Cardiac septum (tissue), 1 donor: ENCODE results near the gene FTO. TPM values are rescaled to one million over a fixed set of nuclear protein-coding genes. Genes with fewer than 3 reads are reported as not detected.
"Not testable (repeated sequence)": the region's sequence is repeated elsewhere in the genome, so short reads cannot be mapped to it uniquely, and the experiment has no call there.

ENCODE experiments used
- DNase-seq: peaks from one replicate; pipeline ENCODE4 v3.0.0-alpha.2; 2020; ENCODE audit warnings: low spot score
- intact Hi-C: fragments of 100-400 bp; cut with DNase I; formaldehyde crosslinking; loops from one replicate; pipeline ENCODE4 v1.14.0; 2022
- total RNA-seq: library from RNA; stranded (reverse); fragmentation: NEBNext Ultra II Directional; extraction: Animal tissue kit (Norgen Biotek cat#: 25700); gene quantifications from one replicate; pipeline ENCODE4 v1.2.1, GENCODE V29; 2021
- donor health status: DM: no; HTN: no; CAD: no.

Gene FTO
- total RNA-seq, 1 donor from 2014 or later, result 70.4 TPM

- intact Hi-C loops, result no loop called here
- DNase-seq, result no peak
These were observed 178.4 kb downstream of the FTO start for GRCh38 chr16:53882310-53882709.

DNA sequence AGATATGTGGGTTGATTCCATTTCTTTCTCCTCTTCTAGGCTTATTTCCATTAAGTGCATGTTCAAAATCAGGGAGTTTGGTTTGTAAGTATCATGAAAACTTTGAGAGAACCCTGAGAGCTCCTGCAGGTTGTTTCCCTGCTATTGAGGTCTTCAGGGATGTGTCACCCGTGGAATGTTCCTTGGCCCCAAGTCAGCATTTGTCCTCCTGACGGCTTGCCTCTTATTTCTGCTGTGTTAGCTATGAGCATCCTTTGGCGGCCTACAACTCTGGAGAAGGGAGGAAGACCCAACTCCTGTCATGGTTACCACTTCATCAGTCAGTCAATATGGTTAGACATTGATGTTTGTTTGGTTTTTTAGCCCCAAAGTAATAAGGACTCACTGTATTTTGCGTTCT, 180.8 kb downstream of the FTO start:
- intact Hi-C loops, result no loop called here
- no peak for DNase-seq

DNA sequence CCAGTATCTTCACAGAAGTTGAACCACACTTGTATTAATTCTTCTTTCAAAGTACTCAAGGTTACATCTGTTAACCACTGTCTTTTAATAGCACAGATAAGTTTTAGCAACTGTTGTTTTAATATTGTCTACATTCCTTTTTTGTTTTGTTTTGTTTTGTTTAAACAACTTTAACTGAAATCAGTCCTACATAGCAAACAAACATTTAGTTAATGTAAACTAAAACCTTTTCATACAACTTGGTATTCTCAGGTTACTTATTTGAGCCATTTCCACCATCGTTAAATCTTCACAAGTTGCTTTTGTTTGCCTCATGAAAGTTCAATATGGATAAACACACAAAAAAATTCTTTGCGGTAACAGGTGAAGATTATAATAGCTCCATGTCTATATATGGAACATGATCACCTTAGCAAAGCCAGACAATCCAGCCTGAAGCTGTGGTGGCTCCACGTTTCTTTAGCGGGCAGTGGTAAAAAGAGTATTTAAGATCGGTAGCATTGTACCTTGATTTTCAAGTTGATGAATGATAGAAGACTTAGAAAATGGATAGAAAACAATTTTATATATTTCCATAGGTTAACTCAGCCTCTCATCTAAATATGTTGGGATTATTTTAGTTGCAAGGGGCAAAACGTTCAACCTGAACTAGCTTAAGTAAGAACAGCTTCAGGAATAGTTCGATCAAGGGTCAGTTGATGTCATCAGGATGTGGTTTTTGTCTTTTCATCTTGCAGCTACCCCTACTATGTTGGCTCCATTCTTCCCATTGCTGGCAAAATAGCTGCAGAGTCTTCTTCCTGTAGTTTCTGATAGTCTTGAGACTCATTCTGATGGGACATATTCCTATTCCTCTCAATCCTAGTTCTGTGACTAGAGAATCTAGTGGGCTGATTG, 182.8 kb downstream of the FTO start:
- intact Hi-C loops, result no loop called here
- no peak for DNase-seq

DNA sequence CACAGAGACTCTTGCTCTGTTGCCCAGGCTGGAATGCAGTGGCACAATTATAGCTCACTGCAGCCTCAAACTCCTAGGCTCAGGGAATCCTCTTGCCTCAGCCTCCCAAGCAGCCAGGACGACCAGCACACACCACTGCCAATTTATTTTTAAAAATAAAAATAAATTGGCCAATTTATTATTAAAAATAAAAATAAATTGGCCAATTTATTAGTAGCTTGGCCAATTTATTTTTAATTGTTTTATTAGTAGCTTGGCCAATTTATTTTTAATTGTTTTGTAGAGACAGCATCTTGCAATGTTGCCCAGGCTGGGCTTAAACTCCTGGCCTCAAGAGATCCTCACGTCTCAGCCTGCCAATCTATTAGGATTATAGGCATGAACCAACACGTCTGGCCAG, 184.3 kb downstream of the FTO start:
- DNase-seq, result no peak
- intact Hi-C loops, result no loop called here

DNA sequence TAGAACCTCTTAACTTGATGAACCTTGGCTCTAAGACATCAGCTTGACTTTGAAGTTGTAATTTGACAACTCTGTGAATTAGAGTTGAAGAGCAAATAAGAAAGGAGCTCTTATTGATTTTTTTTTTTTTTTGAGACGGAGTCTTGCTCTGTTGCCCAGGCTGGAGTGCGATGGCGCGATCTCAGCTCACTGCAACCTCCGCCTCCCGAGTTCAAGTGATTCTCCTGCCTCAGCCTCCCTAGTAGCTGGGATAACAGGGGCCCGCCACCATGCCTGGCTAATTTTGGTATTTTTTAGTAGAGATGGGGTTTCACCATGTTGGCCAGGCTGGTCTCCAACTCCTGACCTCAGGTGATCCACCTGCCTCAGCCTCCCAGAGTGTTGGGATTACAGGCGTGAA, 186.9 kb downstream of the FTO start:
- DNase-seq, result not testable (repeated sequence)
- intact Hi-C loops, result loop anchor here (5.0 kb wide), 2 partner anchors 301 to 391 kb away; no protein-coding TSS in a partner anchor

DNA sequence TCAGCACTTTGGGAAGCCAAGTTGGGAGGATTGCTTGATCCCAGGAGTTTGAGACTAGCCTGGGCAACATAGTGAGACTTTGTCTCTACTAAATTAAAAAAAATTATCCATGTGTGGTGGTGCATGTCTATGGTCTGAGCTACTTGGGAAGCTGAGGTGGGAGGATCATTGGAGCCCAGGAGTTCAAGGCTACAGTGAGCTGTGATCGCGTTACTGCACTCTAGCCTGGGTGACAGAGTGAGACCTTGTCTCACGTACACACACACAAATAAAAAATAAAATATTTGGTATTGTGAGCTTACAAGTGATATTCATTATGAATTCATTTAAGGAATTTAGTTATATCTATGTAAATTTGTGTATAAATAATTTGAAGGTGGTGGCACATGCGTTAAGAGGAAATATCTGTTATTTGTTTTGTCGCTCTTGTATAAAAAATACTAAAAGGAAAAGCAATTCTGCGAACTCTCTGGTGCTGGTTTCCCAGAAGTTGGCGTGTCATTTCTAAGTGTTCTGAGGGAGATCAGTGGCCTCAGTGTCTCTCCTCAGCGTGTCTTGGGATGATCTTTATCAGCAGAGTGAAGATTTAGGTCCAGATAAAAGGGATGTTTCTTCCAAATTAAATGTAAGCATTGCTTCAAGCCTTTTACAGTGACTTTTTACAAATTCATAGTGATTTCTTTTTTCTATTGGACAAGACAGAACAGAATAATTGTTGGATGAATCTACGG, 187.6 kb downstream of the FTO start:
- no peak for DNase-seq
- intact Hi-C loops, result loop anchor here (5.0 kb wide), 2 partner anchors 301 to 391 kb away; no protein-coding TSS in a partner anchor

- intact Hi-C loops, result loop anchor here (5.0 kb wide), 2 partner anchors 300 to 390 kb away; no protein-coding TSS in a partner anchor
These were observed 188.2 kb downstream of the FTO start for GRCh38 chr16:53892155-53892554.

GRCh38 chr16:53893731-53894435, 189.9 kb downstream of the FTO start:
- intact Hi-C loops, result loop anchor here (5.0 kb wide), 2 partner anchors 298 to 388 kb away; no protein-coding TSS in a partner anchor
- no peak for DNase-seq

More at GRCh38 chr16:53892155-53892554, 188.2 kb downstream of the FTO start:
- DNase-seq, result no peak

GRCh38 chr16:53894686-53895085, 190.7 kb downstream of the FTO start:
- intact Hi-C loops, result loop anchor here (5.0 kb wide), 3 partner anchors 298 to 1033 kb away; no protein-coding TSS in a partner anchor
- no peak for DNase-seq

- no peak for DNase-seq
- intact Hi-C loops, result loop anchor here (5.0 kb wide), 1 partner anchor 1032 kb away; no protein-coding TSS in a partner anchor
These were observed 191.5 kb downstream of the FTO start for GRCh38 chr16:53895433-53895832.

DNA sequence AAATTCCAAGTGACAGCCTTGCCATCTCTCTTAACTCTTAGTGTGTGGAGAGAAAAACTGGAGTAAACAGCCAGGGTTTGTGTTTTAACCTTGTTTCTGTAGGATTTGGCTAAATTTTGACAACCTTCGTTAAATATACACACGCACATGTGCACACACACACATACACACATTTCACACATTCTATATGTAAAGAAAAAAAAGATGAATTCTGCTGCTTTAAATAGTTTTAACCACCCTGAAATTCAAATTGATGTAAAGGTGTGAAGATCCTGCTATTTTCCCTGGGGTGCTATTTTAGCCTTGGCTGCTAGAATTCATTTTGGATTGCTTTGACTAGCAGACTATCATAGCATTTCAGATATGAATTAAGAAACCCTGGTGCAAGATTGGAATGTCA, 191.9 kb downstream of the FTO start:
- intact Hi-C loops, result loop anchor here (5.0 kb wide), 1 partner anchor 1031 kb away; no protein-coding TSS in a partner anchor

DNA sequence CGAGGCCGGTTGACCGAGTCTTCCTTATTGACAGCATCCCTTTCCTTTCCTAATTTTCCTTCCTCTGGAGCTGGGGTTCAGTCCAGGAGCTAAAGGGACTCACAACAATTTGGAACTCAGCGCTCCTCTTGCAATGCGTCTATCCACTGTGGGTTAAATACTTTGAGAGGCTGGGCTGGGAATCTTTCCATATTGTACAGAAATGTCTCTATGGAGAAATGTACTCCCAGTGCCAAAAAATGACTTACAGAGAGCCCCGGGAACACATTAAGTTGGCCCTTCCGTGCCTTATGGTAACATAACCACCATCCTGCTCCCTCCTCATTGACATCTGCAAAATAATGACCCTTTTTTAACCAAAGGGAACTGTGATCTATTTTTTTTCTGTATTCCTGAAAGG, 192.8 kb downstream of the FTO start:
- intact Hi-C loops, result loop anchor here (5.0 kb wide), 1 partner anchor 1031 kb away; no protein-coding TSS in a partner anchor
- DNase-seq, result no peak

More for the DNA sequence above, 191.9 kb downstream of the FTO start:
- DNase-seq, result no peak

DNA sequence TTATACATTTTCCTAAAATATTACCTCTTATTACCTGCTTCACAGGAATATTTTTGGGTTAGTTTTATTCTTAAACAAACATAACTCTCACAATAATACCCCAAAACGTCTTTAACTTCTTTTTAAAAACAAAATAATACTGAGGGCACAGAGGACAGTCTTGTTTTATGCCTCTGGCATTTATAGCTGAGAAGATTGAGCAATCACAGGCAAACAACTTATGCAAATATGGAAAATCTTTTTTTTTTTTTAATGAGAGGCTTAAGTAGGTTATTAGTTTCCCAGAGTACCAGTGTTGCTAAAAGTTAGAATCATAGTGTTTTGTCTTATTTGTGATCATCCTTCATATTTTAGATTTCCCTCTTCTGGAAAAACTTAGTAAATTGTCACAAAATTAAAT, 195.0 kb downstream of the FTO start:
- intact Hi-C loops, result loop anchor here (5.0 kb wide), 1 partner anchor 1028 kb away; no protein-coding TSS in a partner anchor
- DNase-seq, result no peak

GRCh38 chr16:53899431-53899830, 195.5 kb downstream of the FTO start:
- no peak for DNase-seq
- intact Hi-C loops, result loop anchor here (5.0 kb wide), 1 partner anchor 1028 kb away; no protein-coding TSS in a partner anchor

GRCh38 chr16:53900667-53901066, 196.7 kb downstream of the FTO start:
- DNase-seq, result no peak
- intact Hi-C loops, result no loop called here

DNA sequence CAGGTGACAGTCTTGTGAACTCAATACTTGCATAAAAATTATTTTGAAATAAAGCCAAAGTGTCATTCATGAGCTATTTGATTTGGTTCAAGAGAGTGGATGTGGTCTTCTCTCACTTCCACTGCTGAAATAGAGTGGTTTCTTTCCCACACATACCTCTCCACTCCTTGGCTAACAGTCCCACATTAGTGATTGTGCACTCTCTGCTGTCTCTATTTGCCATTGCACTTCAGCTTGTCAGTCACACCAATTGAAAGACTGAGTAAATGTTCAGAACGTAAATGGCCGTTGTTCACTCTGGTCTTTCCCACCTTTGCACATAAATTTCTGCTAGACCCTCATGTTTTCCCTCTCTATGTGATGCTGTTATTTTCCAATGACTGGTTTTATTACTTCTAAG, 197.5 kb downstream of the FTO start:
- intact Hi-C loops, result no loop called here
- DNase-seq, result no peak

DNA sequence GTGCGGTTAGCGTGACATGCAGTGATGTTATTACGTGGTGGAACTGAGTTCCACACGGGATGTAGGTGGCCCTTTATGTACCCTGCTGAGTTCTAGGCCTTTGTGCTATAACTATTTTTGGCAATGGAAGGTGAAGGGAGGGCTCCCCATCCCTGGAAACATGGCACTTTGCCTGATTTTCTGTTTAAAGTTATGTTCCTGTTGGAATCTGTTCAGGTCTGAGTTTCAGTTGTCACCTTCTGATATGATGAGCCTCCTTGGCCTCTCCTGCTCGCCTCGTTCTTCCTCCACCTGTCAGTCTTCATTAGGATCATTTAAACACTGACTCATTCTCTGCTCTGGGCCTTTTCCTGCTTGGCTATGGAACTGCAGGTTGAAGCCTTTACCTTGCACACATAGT, 200.6 kb downstream of the FTO start:
- DNase-seq, result no peak
- intact Hi-C loops, result no loop called here

DNA sequence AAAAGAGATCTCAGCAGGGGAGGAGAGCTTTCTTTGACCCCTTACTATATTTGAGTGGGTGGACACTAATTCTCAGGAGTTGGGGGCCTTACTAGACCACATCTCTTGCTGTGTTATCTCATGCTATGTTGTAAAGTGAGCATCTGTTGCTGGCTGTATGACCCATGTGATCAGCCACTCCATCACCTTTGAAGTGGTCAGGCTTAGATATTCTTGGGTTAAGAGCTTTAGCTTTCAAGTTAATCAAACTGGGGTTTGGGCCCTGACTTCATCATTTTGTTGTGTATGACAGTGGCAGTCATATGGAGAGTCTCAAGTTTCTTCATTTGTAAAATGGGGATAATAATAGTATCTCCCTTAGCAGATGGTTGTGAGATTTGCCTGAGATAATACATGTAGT, 201.1 kb downstream of the FTO start:
- no peak for DNase-seq
- intact Hi-C loops, result no loop called here

DNA sequence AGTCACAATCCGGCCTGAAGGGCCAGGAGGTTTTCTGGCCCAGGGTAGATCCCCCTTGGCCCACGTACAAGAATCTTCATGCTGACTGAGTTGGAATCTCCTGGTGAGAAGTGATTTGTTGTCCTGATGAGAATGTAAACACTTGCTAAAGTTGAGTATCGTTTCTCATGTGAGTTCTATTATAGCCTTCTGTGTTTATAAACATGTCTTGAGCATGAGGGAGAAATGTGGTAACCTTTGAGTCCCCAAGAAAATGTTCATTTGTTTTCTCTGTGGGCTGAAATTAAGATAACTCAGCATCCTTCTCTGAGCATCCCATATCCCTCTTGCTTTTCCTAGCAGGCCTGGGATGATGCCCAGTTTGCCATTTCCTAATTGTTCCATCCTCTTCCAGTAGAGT, 204.8 kb downstream of the FTO start:
- intact Hi-C loops, result no loop called here
- no peak for DNase-seq
